ENCODE measurements around the gene CPA3.

The CPA3 gene

GRCh38 chr3:148839805-148840204 lies 25.3 kb upstream of the CPA3 start:
- CTCF ChIA-PET, result no interaction called here
- H3K4me3 ChIP-seq (ENCODE audit: low read depth, low read length), result no peak overlapping the region
- POLR2A ChIA-PET, result no interaction called here

More at GRCh38 chr3:148839805-148840204, 25.3 kb upstream of the CPA3 start:
- TF ChIP-seq ZNF121 (tag by site-specific recombination; IDR thresholded peaks at IDR 0.05), result no peak
- TF ChIP-seq ZNF221 (tag by site-specific recombination; IDR thresholded peaks at IDR 0.05; ENCODE audit: borderline replicate concordance), result no peak
- no peak for TF ChIP-seq ZBTB8A (tag by site-specific recombination; IDR thresholded peaks at IDR 0.05)
- TF ChIP-seq ZNF10 (tag by site-specific recombination; IDR thresholded peaks at IDR 0.05), result no peak
- TF ChIP-seq ZBTB7A (tag by site-specific recombination; IDR thresholded peaks at IDR 0.05; ENCODE audit: low read depth), result no peak
- no peak for TF ChIP-seq ZNF398 (tag by site-specific recombination; IDR thresholded peaks at IDR 0.05)
- no peak for TF ChIP-seq ZNF596 (tag by site-specific recombination; IDR thresholded peaks at IDR 0.05)
- no peak for TF ChIP-seq ZNF148 (tag by site-specific recombination; IDR thresholded peaks at IDR 0.05; ENCODE audit: borderline replicate concordance)
- TF ChIP-seq PRDM10 (tag by site-specific recombination; IDR thresholded peaks at IDR 0.05), result no peak
- TF ChIP-seq ZNF16 (tag by site-specific recombination; IDR thresholded peaks at IDR 0.05; ENCODE audit: low read depth), result no peak
- no peak for TF ChIP-seq ZNF529 (tag by site-specific recombination; IDR thresholded peaks at IDR 0.05; ENCODE audit: insufficient replicate concordance)
- TF ChIP-seq ZNF292 (tag by site-specific recombination; IDR thresholded peaks at IDR 0.05; ENCODE audit: borderline replicate concordance, low read depth), result no peak
- TF ChIP-seq PATZ1 (tag by site-specific recombination; IDR thresholded peaks at IDR 0.05), result no peak
- TF ChIP-seq ZNF140 (tag by site-specific recombination; IDR thresholded peaks at IDR 0.05), result no peak
- TF ChIP-seq KLF17 (tag by site-specific recombination; IDR thresholded peaks at IDR 0.05), result no peak
- no peak for TF ChIP-seq ZNF335 (tag by site-specific recombination; conservative IDR thresholded peaks at IDR 0.05)
- Histone ChIP-seq H3K9me3 (ENCODE audit: control insufficient read depth, insufficient read depth, low read depth, low read length) (no peaks in the 10 kb centered on the region), H3K27ac (ENCODE audit: extremely low read depth, low read depth, low read length) (no peak overlapping the region), H3K36me3 (ENCODE audit: control insufficient read depth in 2 of 2, insufficient read depth in 1 of 2, low read length in 2 of 2) (no peaks in the 10 kb centered on the region), H3K4me1 (ENCODE audit: control insufficient read depth, insufficient read depth, low read length) (no peaks in the 10 kb centered on the region)
